ENCODE measurements around the gene FADS2.

- TF ChIP-seq BHLHE40 (IDR thresholded peaks at IDR 0.05; ENCODE audit: borderline replicate concordance) = no peak
- no peak for TF ChIP-seq NFRKB (IDR thresholded peaks at IDR 0.05)
- no peak for TF ChIP-seq HDGF (IDR thresholded peaks at IDR 0.05; ENCODE audit: borderline replicate concordance)
- TF ChIP-seq ZNF384 (IDR thresholded peaks at IDR 0.05) = no peak
These were observed 45.8 kb upstream of the FADS2 start for GRCh38 chr11:61782299-61782698.

Data from HEK293T (cell line).